Thyroid gland (tissue), 4 donors: ENCODE data around the gene SLC15A1.

Source experiments
- POLR2A ChIP-seq, 2 donors: fragments of 450-650 bp; IDR thresholded peaks; one replicate each; pipeline ENCODE4 v1.6.1; 2017; ENCODE audit warnings: antibody characterized with exemption in 2 of 2, mild to moderate bottlenecking in 2 of 2, moderate library complexity in 1 of 2
- TF ChIP-seq, protein P1 (sequence below), 6 experiments: fragments of 200-600 bp in 3 of 6; fragments of 450-650 bp in 3 of 6; sonication (generic) in 3 of 6; IDR thresholded peaks; one replicate each; pipeline ENCODE4 v1.5.1; 2016 to 2019; ENCODE audit warnings: antibody characterized with exemption in 6 of 6, mild to moderate bottlenecking in 2 of 6, inconsistent platforms in 1 of 6, moderate library complexity in 1 of 6

DNA sequence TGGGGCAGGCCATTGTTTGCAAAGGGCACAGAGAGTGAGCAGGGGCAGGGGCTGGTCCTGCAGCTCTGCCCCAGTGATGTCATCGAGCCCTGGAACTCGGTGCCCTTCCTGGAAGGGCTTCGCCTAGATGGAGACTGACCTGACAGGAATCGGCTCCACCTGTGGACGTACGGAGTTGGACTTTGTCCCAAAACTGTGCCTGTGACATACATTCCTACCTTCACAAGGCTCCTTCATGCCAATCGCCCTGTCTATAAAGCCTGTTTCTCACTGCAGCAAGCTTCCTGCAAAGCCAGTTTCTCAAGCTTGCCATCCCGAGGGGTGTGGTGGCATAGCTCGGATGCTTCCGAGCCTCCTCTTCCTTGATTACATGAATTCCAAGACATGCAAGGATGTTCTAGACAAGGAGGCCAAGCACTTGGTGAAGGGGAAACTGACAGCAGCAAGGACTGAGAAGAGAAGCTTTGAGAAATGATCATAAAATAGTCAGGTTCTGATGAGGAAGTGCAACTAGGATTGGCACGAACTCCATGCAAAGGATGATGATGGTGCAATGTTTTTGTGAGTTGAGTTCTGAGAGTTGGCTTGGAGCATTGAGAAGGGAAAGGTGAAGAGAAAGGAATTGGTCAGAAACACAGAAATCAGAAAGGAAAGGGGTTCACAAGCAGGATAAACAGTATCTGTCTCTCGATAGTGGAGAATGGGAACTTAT, 101.9 kb downstream of the SLC15A1 start:
- TF ChIP-seq, protein P1, sequence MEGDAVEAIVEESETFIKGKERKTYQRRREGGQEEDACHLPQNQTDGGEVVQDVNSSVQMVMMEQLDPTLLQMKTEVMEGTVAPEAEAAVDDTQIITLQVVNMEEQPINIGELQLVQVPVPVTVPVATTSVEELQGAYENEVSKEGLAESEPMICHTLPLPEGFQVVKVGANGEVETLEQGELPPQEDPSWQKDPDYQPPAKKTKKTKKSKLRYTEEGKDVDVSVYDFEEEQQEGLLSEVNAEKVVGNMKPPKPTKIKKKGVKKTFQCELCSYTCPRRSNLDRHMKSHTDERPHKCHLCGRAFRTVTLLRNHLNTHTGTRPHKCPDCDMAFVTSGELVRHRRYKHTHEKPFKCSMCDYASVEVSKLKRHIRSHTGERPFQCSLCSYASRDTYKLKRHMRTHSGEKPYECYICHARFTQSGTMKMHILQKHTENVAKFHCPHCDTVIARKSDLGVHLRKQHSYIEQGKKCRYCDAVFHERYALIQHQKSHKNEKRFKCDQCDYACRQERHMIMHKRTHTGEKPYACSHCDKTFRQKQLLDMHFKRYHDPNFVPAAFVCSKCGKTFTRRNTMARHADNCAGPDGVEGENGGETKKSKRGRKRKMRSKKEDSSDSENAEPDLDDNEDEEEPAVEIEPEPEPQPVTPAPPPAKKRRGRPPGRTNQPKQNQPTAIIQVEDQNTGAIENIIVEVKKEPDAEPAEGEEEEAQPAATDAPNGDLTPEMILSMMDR (IDR thresholded peaks at IDR 0.05) = no peak
- TF ChIP-seq POLR2A (IDR thresholded peaks at IDR 0.05) = no peak
